Measurements from ENCODE around the gene SLC7A6.
A peak's percentile ranks its signal among the peaks of the same experiment; 100 is the strongest.

Gene SLC7A6

GRCh38 chr16:68257906-68258800 is 6.2 kb upstream of the SLC7A6 start:
- DNase-seq: no peak

GRCh38 chr16:68259007-68259825 is 5.1 kb upstream of the SLC7A6 start:
- DNase-seq: no peak

GRCh38 chr16:68263559-68264127 is 683 bp upstream of the SLC7A6 start:
- no peak for DNase-seq

GRCh38 chr16:68265078-68265920 is 973 bp downstream of the SLC7A6 start:
- peak; percentile 51 for DNase-seq

- no peak for DNase-seq
These were observed 3.5 kb downstream of the SLC7A6 start for GRCh38 chr16:68267612-68268405.

- no peak for DNase-seq
These were observed 5.5 kb downstream of the SLC7A6 start for GRCh38 chr16:68269793-68270192.

GRCh38 chr16:68270353-68270752 is 6.0 kb downstream of the SLC7A6 start:
- DNase-seq: no peak

- peak; percentile 42 for DNase-seq
These were observed 8.3 kb downstream of the SLC7A6 start for GRCh38 chr16:68272507-68273209.

GRCh38 chr16:68273459-68273858 is 9.1 kb downstream of the SLC7A6 start:
- DNase-seq: no peak

GRCh38 chr16:68273896-68274295 is 9.6 kb downstream of the SLC7A6 start:
- no peak for DNase-seq

- DNase-seq: no peak
These were observed 10.1 kb downstream of the SLC7A6 start for GRCh38 chr16:68274441-68274840.

- DNase-seq: peak; percentile 20
These were observed 11.4 kb downstream of the SLC7A6 start for GRCh38 chr16:68275611-68276191.

- DNase-seq: no peak
These were observed 11.9 kb downstream of the SLC7A6 start for GRCh38 chr16:68276223-68276622.

GRCh38 chr16:68279726-68280558 is 15.6 kb downstream of the SLC7A6 start:
- no peak for DNase-seq

GRCh38 chr16:68281368-68282063 is 17.2 kb downstream of the SLC7A6 start:
- DNase-seq: no peak

- no peak for DNase-seq
These were observed 17.7 kb downstream of the SLC7A6 start for GRCh38 chr16:68282064-68282452.

GRCh38 chr16:68283346-68283745 is 19.0 kb downstream of the SLC7A6 start:
- DNase-seq: no peak

GRCh38 chr16:68283801-68284598 is 19.7 kb downstream of the SLC7A6 start:
- no peak for DNase-seq
